Astrocyte of the spinal cord (primary cell): ENCODE measurements around the gene PARD3B.

Experiments used
- DNase-seq: peaks from one replicate; pipeline ENCODE4 v3.0.0; 2011; ENCODE audit warnings: low read depth, low spot score
- H3K4me3 ChIP-seq: 2 replicates; pipeline ENCODE4 v1.5.1; 2011; ENCODE audit warnings: low read depth, mild to moderate bottlenecking, low read length, moderate library complexity
- CTCF ChIP-seq: IDR thresholded peaks from 2 replicates; pipeline ENCODE4 v1.5.1; 2012; ENCODE audit warnings: low read depth, mild to moderate bottlenecking, low read length, inconsistent platforms
- in situ Hi-C: cut with HindIII; loops from 2 replicates; pipeline ENCODE4 v1.10.0; 2017; ENCODE audit warnings: low sequenced_read_pairs

PARD3B gene

DNA sequence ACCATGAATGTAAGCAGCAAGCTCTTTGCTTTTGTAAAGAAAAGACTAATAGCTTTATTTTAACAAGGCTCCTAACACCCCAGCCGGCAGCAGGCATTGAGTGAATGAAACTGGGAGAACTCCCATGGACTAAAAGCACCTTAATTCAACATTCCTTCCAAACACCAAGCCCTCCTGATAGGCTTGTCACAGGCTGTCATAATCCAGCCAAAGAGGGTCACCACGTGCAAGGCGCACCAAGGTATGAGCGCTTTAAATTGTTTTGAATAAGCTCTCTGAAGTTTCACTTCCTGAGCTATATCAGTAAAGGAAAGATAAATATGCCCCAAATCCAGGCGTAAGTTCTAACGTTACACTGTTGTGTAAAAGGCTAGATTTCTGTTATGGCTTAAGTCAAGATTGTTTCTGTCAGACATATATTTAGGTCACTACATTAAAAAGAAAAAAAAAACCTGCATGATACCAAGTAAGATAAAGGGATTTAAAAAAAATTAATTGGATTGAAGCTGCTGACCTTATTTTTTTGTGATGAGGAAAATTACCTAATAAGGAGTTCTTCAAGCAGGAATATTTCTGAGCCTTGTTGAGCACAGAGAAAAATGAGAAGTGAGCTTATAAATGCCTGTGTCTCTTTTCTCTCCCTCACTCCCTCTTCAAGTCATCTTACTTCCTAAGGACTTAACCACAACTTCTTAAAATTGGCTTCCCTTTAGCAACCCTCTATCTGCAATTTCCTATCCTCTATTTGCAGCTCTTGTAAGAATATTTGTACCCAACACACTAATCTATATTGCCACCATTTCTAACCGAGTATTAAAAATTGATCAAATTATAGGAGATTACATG is 1000.9 kb downstream of the PARD3B start:
- DNase-seq, result no peak
- no peak overlapping the region for H3K4me3 ChIP-seq
- in situ Hi-C loops, result no loop called here
- TF ChIP-seq CTCF, result no peak

DNA sequence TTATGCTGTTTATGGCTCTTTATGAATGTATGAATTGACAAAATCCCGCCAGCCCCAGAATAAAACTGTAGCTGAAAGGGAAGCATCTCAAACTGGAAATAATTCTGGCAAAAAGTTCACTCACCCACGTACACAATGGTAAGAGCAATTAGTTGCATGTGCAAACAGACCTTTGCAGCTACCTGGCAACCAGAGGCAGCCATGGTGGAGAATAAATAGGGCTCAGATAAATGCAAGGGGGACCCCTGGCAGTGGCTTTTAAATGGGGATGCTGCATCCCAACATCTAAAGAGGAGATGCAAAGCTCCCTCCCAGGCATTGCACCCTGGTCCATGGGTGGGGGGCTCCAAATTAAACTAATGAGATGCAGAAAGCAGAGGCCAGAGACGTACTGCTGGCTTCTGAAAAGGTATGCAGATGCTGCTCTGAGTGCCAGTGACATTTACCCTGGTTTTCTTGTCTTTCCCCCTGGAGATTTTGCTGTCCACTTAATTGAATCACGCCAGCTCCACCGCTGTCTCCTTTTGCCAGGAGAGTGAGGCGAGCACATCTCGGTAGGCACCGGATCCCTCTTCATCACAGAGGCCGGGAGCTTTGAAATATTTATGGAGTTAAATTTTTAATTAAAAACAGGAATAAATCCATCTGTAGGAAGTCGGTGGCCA is 1010.4 kb downstream of the PARD3B start:
- no peak for DNase-seq
- TF ChIP-seq CTCF, result no peak
- no peak overlapping the region for H3K4me3 ChIP-seq
- in situ Hi-C loops, result no loop called here

GRCh38 chr2:205556357-205556756 is 1011.1 kb downstream of the PARD3B start:
- in situ Hi-C loops, result no loop called here
- DNase-seq, result no peak

DNA sequence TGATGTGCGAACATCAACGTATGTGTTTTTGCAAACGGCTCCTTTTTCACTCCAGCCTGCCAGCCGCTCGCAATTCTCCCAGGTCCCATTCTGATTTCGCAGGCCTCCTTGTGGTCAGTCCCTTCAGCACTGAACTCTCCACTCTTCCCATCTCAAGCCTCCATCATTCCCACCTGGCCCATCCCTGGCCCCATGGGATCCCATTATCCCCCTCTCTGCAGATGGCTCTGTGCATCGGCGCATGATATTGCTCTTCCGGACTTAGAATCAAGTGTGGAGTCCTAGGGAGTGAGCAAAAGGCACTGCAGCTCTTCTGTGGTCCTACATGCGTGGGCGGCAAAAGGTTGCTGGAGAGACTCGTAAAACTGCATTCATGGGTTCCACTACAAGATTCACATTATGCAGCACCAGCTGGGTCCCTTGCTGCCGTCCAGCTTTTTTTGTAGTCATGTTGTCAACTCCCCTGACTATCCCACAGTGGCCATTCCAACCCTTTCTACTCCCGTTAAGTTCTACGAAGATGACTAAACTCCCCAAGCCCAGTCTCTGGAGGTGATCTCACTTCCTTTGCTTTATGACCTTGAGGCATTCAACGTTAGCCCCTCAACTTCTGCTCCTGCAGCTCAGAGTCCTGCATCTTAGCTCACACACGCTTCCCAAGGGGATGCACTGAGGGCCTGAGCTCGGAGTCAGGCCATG is 1011.7 kb downstream of the PARD3B start:
- no peak for DNase-seq
- H3K4me3 ChIP-seq, result no peak overlapping the region
- no peak for TF ChIP-seq CTCF
- in situ Hi-C loops, result no loop called here

More at GRCh38 chr2:205556357-205556756, 1011.1 kb downstream of the PARD3B start:
- H3K4me3 ChIP-seq, result no peak overlapping the region
- no peak for TF ChIP-seq CTCF

DNA sequence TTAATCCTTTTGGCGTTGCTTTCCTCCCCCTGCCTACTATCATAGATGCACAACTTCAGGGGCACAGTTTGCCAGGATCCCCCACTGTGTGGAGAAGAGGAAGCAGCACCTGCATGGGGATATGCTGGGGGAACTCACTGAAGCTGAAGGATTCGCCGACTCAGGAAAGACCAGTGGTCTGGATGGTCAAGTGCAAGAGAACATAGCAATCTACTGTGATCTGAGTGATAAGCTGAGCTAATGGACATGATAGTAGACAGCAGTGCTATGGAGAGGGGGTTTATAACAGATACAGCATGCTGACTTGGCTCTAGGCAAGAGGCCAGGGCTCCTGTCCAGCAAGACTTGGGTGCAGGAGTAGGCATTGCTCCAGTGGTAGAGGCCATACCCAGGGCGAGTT is 1012.6 kb downstream of the PARD3B start:
- H3K4me3 ChIP-seq, result no peak overlapping the region
- no peak for DNase-seq
- TF ChIP-seq CTCF, result no peak
- in situ Hi-C loops, result no loop called here

- DNase-seq, result no peak
- in situ Hi-C loops, result no loop called here
- no peak for TF ChIP-seq CTCF
- H3K4me3 ChIP-seq, result no peak overlapping the region
Measured at GRCh38 chr2:205561441-205561840, 1016.2 kb downstream of the PARD3B start.
